ENCODE results near the gene MGST2.

DNA sequence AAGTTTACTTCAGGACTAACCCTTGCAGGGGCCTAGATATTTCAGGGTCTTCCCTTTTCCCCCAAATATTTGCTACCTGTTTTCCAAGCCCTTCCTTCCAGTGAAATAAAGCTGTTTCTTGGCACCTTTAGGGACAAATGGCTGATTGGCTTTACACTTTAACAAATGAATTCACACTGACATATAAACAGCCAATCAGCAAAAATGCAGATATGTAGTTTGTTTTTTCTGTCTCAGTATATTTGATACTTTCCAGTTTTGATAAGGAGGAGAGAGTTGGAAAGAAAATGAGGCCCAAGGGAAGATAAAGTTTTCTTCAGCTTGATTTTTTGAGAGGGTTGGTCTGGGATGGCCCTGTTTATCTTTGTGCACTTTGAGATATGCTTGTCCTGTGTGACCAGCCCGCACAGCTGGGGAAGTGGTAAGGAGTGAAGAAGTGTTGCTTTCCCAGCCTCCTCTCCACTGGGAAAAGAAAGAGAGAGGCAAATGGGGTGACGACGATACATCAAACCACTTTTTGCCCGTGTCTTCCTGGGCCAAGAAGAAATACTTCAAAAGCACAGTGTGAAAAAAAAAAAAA lies 67.5 kb downstream of the MGST2 start:
- TF ChIP-seq, protein P1, sequence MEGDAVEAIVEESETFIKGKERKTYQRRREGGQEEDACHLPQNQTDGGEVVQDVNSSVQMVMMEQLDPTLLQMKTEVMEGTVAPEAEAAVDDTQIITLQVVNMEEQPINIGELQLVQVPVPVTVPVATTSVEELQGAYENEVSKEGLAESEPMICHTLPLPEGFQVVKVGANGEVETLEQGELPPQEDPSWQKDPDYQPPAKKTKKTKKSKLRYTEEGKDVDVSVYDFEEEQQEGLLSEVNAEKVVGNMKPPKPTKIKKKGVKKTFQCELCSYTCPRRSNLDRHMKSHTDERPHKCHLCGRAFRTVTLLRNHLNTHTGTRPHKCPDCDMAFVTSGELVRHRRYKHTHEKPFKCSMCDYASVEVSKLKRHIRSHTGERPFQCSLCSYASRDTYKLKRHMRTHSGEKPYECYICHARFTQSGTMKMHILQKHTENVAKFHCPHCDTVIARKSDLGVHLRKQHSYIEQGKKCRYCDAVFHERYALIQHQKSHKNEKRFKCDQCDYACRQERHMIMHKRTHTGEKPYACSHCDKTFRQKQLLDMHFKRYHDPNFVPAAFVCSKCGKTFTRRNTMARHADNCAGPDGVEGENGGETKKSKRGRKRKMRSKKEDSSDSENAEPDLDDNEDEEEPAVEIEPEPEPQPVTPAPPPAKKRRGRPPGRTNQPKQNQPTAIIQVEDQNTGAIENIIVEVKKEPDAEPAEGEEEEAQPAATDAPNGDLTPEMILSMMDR (IDR thresholded peaks at IDR 0.05; ENCODE audit: poor library complexity): no peak
- no peak for TF ChIP-seq EZH2phosphoT487 (IDR thresholded peaks at IDR 0.05; ENCODE audit: low read depth, severe bottlenecking, unreplicated experiment)

Data from hepatocyte (in vitro differentiated cells).